K562 (cell line): ENCODE measurements around the gene GRB10. TPM values are rescaled to one million over a fixed set of nuclear protein-coding genes. Genes with fewer than 3 reads are reported as not detected.

ENCODE experiments used
- ATAC-seq: fragments of 200-7000 bp; cut with Tn5 transposase; 3 replicates; pipeline ENCODE4 v1.9.1; 2020; ENCODE audit warnings: moderate library complexity
- BruUV-seq: library from RNA; stranded (reverse); fragments of 400-500 nt; replicated peaks from 2 replicates; lab custom pipeline; 2021; lab: Mats Ljungman, UMichigan
- CTCF ChIA-PET: fragments of 300-600 bp; formaldehyde crosslinking; extraction: SDS; loops from one replicate; lab custom pipeline; 2021; ENCODE audit warnings: low intra/inter-chr PET ratio; lab: Yijun Ruan, JAX
- POLR2A ChIA-PET: fragments of 300-600, 350-650 bp; sonication (Branson Sonifier 250); formaldehyde crosslinking; extraction: SDS; loops from one replicate; lab custom pipeline; 2021; ENCODE audit warnings: antibody characterized with exemption, inconsistent platforms; lab: Yijun Ruan, JAX
- DNase-seq, 4 experiments: peaks; one replicate each; pipeline versions ENCODE4 v3.0.0 to v3.0.0-alpha.2; 2011 to 2018; ENCODE audit warnings: low spot score in 3 of 4, mixed read lengths in 3 of 4; ENCODE audit errors: extremely low read depth in 1 of 4
- FAIRE-seq: peaks from 2 replicates; lab custom pipeline; 2011; peaks lifted over from hg19 to GRCh38; lab: Jason Lieb, UNC
- H2AFZ ChIP-seq: 2 replicates; pipeline ENCODE4 v1.6.0; 2011; ENCODE audit warnings: low read depth, low read length, control low read depth, inconsistent platforms
- H3K27ac ChIP-seq: fragments of 200-600 bp; 3 replicates; pipeline ENCODE4 v1.8.0; 2011; ENCODE audit warnings: low read depth, mild to moderate bottlenecking, control low read depth, inconsistent platforms, low read length, moderate library complexity, mixed read lengths; ENCODE audit errors: extremely low read depth
- H3K27me3 ChIP-seq, 2 experiments: fragments of 300-600 bp in 1 of 2; 2 replicates in 1 of 2; 3 replicates in 1 of 2; pipeline versions ENCODE4 v1.6.0 to v1.8.0; 2011; ENCODE audit warnings: inconsistent platforms in 2 of 2, low read length in 2 of 2, mild to moderate bottlenecking in 1 of 2, mixed read lengths in 1 of 2, moderate library complexity in 1 of 2; ENCODE audit not compliant: control insufficient read depth in 2 of 2, insufficient read depth in 2 of 2
- H3K36me3 ChIP-seq: fragments of 300-600 bp; 3 replicates; pipeline ENCODE4 v1.8.0; 2011; ENCODE audit warnings: mild to moderate bottlenecking, low read length, inconsistent platforms; ENCODE audit not compliant: control insufficient read depth, insufficient read depth
- H3K4me1 ChIP-seq, 2 experiments: fragments of 200-600 bp in 1 of 2; replicated peaks in 1 of 2; 2 replicates in 1 of 2; 3 replicates in 1 of 2; pipeline versions ENCODE4 v1.5.1 to v1.8.0; 2011; ENCODE audit warnings: inconsistent platforms in 2 of 2, low read length in 2 of 2, mild to moderate bottlenecking in 1 of 2, mixed read lengths in 1 of 2, moderate library complexity in 1 of 2; ENCODE audit not compliant: control insufficient read depth in 2 of 2, insufficient read depth in 2 of 2
- H3K4me2 ChIP-seq: 2 replicates; pipeline ENCODE4 v1.6.1; 2011; ENCODE audit warnings: low read length, control low read depth, inconsistent platforms, mixed read lengths; ENCODE audit not compliant: insufficient read depth
- H3K4me3 ChIP-seq: fragments of 200-600 bp; sonication (generic), shearing (Covaris generic); 2 replicates; pipeline ENCODE4 v1.5.1; 2016; ENCODE audit warnings: control low read depth, inconsistent platforms
- H3K79me2 ChIP-seq: fragments of 200-600 bp; 3 replicates; pipeline ENCODE4 v1.8.0; 2011; ENCODE audit warnings: low read length, inconsistent platforms; ENCODE audit not compliant: control insufficient read depth, insufficient read depth
- H3K9ac ChIP-seq, 2 experiments: 2 replicates each; pipeline versions ENCODE4 v1.6.0 to v1.6.1; 2011; ENCODE audit warnings: low read depth in 2 of 2, low read length in 2 of 2, control low read depth in 1 of 2, inconsistent platforms in 1 of 2, mild to moderate bottlenecking in 1 of 2, mixed read lengths in 1 of 2; ENCODE audit not compliant: insufficient read depth in 1 of 2
- H3K9me1 ChIP-seq: one replicate; pipeline ENCODE4 v1.6.0; 2011; ENCODE audit warnings: inconsistent platforms, mild to moderate bottlenecking, low read length, moderate library complexity; ENCODE audit not compliant: control insufficient read depth, insufficient read depth
- H3K9me3 ChIP-seq: replicated peaks from 2 replicates; pipeline ENCODE4 v1.5.1; 2011; ENCODE audit warnings: low read depth, low read length, inconsistent platforms; ENCODE audit not compliant: control insufficient read depth, insufficient read depth
- H4K20me1 ChIP-seq: replicated peaks from 2 replicates; pipeline ENCODE4 v1.6.1; 2011; ENCODE audit warnings: low read length, inconsistent platforms, mixed read lengths; ENCODE audit not compliant: control insufficient read depth, insufficient read depth
- CTCFL ChIP-seq: IDR thresholded peaks from 2 replicates; pipeline ENCODE4 v1.6.1; 2011; ENCODE audit warnings: borderline replicate concordance, low read depth, mild to moderate bottlenecking, moderate library complexity, low read length; ENCODE audit not compliant: insufficient read depth, poor library complexity, severe bottlenecking
- EGR1 ChIP-seq: fragments of 450-650 bp; conservative IDR thresholded peaks from 2 replicates; pipeline ENCODE4 v1.6.1; 2017; ENCODE audit warnings: mild to moderate bottlenecking
- ILF3 ChIP-seq: fragments of 450-650 bp; IDR thresholded peaks from 2 replicates; pipeline ENCODE4 v1.6.1; 2018; ENCODE audit warnings: antibody characterized with exemption, mild to moderate bottlenecking, moderate library complexity, borderline replicate concordance
- NUFIP1 ChIP-seq: fragments of 450-650 bp; IDR thresholded peaks from 2 replicates; pipeline ENCODE4 v1.6.1; 2018; ENCODE audit not compliant: partially characterized antibody
- RFX7 ChIP-seq: fragments of 250-450 bp; sonication (Bioruptor Pico); IDR thresholded peaks from 2 replicates; pipeline ENCODE4 v1.5.1; 2021; ENCODE audit warnings: mild to moderate bottlenecking
- SIX5 ChIP-seq, 2 experiments: IDR thresholded peaks; 2 replicates each; pipeline ENCODE4 v1.6.1; 2011; ENCODE audit warnings: low read length in 2 of 2, borderline replicate concordance in 1 of 2, low read depth in 1 of 2, mild to moderate bottlenecking in 1 of 2, moderate library complexity in 1 of 2; ENCODE audit not compliant: insufficient read depth in 1 of 2
- SREBF1 ChIP-seq: fragments of 150-350 bp; IDR thresholded peaks from 2 replicates; pipeline ENCODE4 v1.6.1; 2014; ENCODE audit warnings: antibody characterized with exemption, low read depth, low read length, borderline replicate concordance
- UBTF ChIP-seq, 2 experiments: IDR thresholded peaks; 2 replicates each; pipeline ENCODE4 v1.6.1; 2012; ENCODE audit warnings: improper control_type of control experiment in 2 of 2, low read depth in 2 of 2, low read length in 2 of 2, borderline replicate concordance in 1 of 2
- ZNF668 ChIP-seq: fragments of 250-450 bp; sonication (Bioruptor Pico); IDR thresholded peaks from 2 replicates; pipeline ENCODE4 v1.8.0; 2022; ENCODE audit warnings: mild to moderate bottlenecking, inconsistent platforms
- ZNF695 ChIP-seq: fragments of 450-650 bp; formaldehyde crosslinking; IDR thresholded peaks from 2 replicates; pipeline ENCODE4 v1.4.0; 2020; ENCODE audit warnings: mild to moderate bottlenecking, moderate library complexity
- WGBS: fragments of 100-300 bp; shearing (Covaris generic); methylation state at CpG from one replicate; pipeline ENCODE4 v1.1.6; 2016; ENCODE audit warnings: low coverage, mixed read lengths; ENCODE audit not compliant: insufficient coverage; ENCODE audit errors: missing lambda C conversion rate; 5-methylcytosine and 5-hydroxymethylcytosine counted together
- in situ Hi-C: fragments of 300-500 bp; cut with MboI; formaldehyde crosslinking; loops from 4 replicates; pipeline ENCODE4 v1.15.0; 2018; ENCODE audit warnings: inconsistent platforms, mixed read lengths
- intact Hi-C: fragments of 100-400 bp; cut with micrococcal nuclease; formaldehyde crosslinking; loops from 2 replicates; pipeline ENCODE4 v1.14.2; 2022
- polyA plus RNA-seq, 8 experiments: library from polyadenylated mRNA; depleted of rRNA in 4 of 8; stranded (reverse) in 5 of 8; unstranded in 3 of 8; fragments of >200 nt; fragmentation: Nextera tagmentation in 2 of 8; fragmentation: Illumina TruSeq in 1 of 8; extraction: Ambion mirVana in 2 of 8; extraction: Trizol in 1 of 8; gene quantifications; 2 replicates each; pipeline versions ENCODE4 v1.2.1 to v1.2.3, GENCODE V29; 2011 to 2014; ENCODE audit warnings: inconsistent platforms in 1 of 8, missing spikeins in 1 of 8
- total RNA-seq, 7 experiments: library from RNA; depleted of rRNA in 6 of 7; stranded (reverse); fragments of >200 nt in 6 of 7; fragmentation: Illumina TruSeq in 2 of 7; extraction: Trizol in 2 of 7; gene quantifications; 2 replicates each; pipeline versions ENCODE4 v1.2.1 to v1.2.3, GENCODE V29; 2011 to 2021; ENCODE audit warnings: low replicate concordance in 1 of 7
- TF ChIP-seq, protein P1 (sequence below): fragments of 250-450 bp; sonication (Bioruptor Pico); IDR thresholded peaks from 2 replicates; pipeline ENCODE4 v1.4.0; 2020

GRB10 gene
- total and polyA plus RNA-seq, 9 of the 15 experiments (the other 6 are each of a cell fraction or from before 2014, with no cell fraction given), result 8.9 to 88.5 (median 40.7) TPM

GRCh38 chr7:50650057-50650664 lies 132.5 kb downstream of the GRB10 start:
- no peak overlapping the region for H3K4me2 ChIP-seq
- no peaks in the 10 kb centered on the region for H3K9me1 ChIP-seq
- H3K36me3 ChIP-seq, result peaks cover 3% of the 10 kb centered on the region; the same call in 2 of the 3 replicates
- no peak overlapping the region for H3K27ac ChIP-seq
- CTCF ChIA-PET, result no interaction called here
- no peak for ATAC-seq
- WGBS, result 74% methylated on average over 6 of the region's 6 CpGs
- POLR2A ChIA-PET, result interaction anchor here (1.9 to 3.1 kb wide), 2 partner anchors 10 to 12 kb away, joined by 4 to 9 read pairs; no protein-coding TSS in a partner anchor
- peaks cover 2% of the 10 kb centered on the region; the same call in 1 of the 2 replicates for H4K20me1 ChIP-seq
- intact Hi-C loops (no loop called here), in situ Hi-C loops (no loop called here)
- no peaks in the 10 kb centered on the region for H3K4me1 ChIP-seq
- H3K27me3 ChIP-seq, result no peaks in the 10 kb centered on the region
- H3K4me3 ChIP-seq, result no peak overlapping the region
- H2AFZ ChIP-seq, result no peak overlapping the region
- BruUV-seq, result no TSS peak
- H3K9ac ChIP-seq, result no peak overlapping the region
- FAIRE-seq, result no peak
- no peaks in the 10 kb centered on the region for H3K79me2 ChIP-seq
- no peaks in the 10 kb centered on the region for H3K9me3 ChIP-seq
- no peak for DNase-seq
- TF ChIP-seq EGR1, result no peak
- TF ChIP-seq, protein P1, sequence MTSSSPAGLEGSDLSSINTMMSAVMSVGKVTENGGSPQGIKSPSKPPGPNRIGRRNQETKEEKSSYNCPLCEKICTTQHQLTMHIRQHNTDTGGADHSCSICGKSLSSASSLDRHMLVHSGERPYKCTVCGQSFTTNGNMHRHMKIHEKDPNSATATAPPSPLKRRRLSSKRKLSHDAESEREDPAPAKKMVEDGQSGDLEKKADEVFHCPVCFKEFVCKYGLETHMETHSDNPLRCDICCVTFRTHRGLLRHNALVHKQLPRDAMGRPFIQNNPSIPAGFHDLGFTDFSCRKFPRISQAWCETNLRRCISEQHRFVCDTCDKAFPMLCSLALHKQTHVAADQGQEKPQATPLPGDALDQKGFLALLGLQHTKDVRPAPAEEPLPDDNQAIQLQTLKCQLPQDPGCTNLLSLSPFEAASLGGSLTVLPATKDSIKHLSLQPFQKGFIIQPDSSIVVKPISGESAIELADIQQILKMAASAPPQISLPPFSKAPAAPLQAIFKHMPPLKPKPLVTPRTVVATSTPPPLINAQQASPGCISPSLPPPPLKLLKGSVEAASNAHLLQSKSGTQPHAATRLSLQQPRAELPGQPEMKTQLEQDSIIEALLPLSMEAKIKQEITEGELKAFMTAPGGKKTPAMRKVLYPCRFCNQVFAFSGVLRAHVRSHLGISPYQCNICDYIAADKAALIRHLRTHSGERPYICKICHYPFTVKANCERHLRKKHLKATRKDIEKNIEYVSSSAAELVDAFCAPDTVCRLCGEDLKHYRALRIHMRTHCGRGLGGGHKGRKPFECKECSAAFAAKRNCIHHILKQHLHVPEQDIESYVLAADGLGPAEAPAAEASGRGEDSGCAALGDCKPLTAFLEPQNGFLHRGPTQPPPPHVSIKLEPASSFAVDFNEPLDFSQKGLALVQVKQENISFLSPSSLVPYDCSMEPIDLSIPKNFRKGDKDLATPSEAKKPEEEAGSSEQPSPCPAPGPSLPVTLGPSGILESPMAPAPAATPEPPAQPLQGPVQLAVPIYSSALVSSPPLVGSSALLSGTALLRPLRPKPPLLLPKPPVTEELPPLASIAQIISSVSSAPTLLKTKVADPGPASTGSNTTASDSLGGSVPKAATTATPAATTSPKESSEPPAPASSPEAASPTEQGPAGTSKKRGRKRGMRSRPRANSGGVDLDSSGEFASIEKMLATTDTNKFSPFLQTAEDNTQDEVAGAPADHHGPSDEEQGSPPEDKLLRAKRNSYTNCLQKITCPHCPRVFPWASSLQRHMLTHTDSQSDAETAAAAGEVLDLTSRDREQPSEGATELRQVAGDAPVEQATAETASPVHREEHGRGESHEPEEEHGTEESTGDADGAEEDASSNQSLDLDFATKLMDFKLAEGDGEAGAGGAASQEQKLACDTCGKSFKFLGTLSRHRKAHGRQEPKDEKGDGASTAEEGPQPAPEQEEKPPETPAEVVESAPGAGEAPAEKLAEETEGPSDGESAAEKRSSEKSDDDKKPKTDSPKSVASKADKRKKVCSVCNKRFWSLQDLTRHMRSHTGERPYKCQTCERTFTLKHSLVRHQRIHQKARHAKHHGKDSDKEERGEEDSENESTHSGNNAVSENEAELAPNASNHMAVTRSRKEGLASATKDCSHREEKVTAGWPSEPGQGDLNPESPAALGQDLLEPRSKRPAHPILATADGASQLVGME (CRISPR knock-in tag), result no peak
- TF ChIP-seq ZNF695 (CRISPR knock-in tag), result no peak
- TF ChIP-seq SIX5 (IDR thresholded peaks at IDR 0.05; ENCODE audit: borderline replicate concordance in 1 of 2, insufficient read depth in 1 of 2, low read depth in 1 of 2, low read length in 2 of 2), result no peak
- TF ChIP-seq UBTF (IDR thresholded peaks at IDR 0.05; ENCODE audit: borderline replicate concordance in 1 of 2, low read depth in 2 of 2, low read length in 2 of 2), result no peak
- TF ChIP-seq SREBF1, result no peak
- no peak for TF ChIP-seq RFX7 (CRISPR knock-in tag)
- no peak for TF ChIP-seq ILF3
- no peak for TF ChIP-seq CTCFL
- no peak for TF ChIP-seq NUFIP1
- no peak for TF ChIP-seq ZNF668
